AG04449 (cell line): Measurements from ENCODE around the gene TRPM7.

Experiments
- CTCF ChIA-PET: fragments of 350-600 bp; formaldehyde crosslinking; extraction: SDS; loops from one replicate; lab custom pipeline; 2021; ENCODE audit warnings: antibody characterized with exemption; lab: Yijun Ruan, JAX
- POLR2A ChIA-PET: fragments of 400-600, 350-600 bp; formaldehyde crosslinking; extraction: SDS; loops from one replicate; lab custom pipeline; 2020; ENCODE audit warnings: antibody characterized with exemption, inconsistent platforms; lab: Yijun Ruan, JAX
- DNase-seq: peaks from one replicate; pipeline ENCODE4 v3.0.0-alpha.2; 2010; ENCODE audit warnings: low read depth, low spot score
- H3K4me3 ChIP-seq: 2 replicates; pipeline ENCODE4 v1.5.1; 2011; ENCODE audit warnings: low read depth, mild to moderate bottlenecking, control low read depth, low read length
- TF ChIP-seq, protein P1 (sequence below): IDR thresholded peaks from one replicate; pipeline ENCODE4 v1.5.1; 2011; ENCODE audit warnings: mild to moderate bottlenecking, moderate library complexity, low read length, control low read depth, inconsistent platforms; ENCODE audit not compliant: insufficient read depth; ENCODE audit errors: missing control alignments

TRPM7 gene

DNA sequence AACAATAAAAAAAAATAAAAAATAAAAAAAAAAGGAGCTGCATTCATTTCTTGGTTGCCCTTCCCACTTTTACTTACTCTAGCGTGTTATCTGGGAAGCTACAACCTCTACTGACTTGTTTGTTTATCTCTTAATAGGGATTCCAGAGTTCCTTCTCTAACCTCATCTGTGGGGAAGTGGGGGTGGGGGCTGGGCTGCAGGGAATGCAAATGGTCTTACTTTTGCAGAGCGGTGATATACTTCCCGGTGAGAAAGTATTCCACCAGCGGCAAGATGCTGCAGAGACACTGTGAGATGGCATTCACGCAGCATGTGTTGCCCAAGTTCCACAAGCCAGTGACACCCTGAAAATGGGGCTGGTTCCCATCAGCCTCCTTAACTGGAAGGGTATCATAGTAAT is 142.2 kb downstream of the TRPM7 start:
- H3K4me3 ChIP-seq = no peak overlapping the region
- DNase-seq = no peak
- TF ChIP-seq, protein P1, sequence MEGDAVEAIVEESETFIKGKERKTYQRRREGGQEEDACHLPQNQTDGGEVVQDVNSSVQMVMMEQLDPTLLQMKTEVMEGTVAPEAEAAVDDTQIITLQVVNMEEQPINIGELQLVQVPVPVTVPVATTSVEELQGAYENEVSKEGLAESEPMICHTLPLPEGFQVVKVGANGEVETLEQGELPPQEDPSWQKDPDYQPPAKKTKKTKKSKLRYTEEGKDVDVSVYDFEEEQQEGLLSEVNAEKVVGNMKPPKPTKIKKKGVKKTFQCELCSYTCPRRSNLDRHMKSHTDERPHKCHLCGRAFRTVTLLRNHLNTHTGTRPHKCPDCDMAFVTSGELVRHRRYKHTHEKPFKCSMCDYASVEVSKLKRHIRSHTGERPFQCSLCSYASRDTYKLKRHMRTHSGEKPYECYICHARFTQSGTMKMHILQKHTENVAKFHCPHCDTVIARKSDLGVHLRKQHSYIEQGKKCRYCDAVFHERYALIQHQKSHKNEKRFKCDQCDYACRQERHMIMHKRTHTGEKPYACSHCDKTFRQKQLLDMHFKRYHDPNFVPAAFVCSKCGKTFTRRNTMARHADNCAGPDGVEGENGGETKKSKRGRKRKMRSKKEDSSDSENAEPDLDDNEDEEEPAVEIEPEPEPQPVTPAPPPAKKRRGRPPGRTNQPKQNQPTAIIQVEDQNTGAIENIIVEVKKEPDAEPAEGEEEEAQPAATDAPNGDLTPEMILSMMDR = no peak
- ChIA-PET CTCF (interaction anchor here (1.2 kb wide), 1 partner anchor 14 kb away, joined by 4 read pairs; no protein-coding TSS in a partner anchor), POLR2A (no interaction called here)

DNA sequence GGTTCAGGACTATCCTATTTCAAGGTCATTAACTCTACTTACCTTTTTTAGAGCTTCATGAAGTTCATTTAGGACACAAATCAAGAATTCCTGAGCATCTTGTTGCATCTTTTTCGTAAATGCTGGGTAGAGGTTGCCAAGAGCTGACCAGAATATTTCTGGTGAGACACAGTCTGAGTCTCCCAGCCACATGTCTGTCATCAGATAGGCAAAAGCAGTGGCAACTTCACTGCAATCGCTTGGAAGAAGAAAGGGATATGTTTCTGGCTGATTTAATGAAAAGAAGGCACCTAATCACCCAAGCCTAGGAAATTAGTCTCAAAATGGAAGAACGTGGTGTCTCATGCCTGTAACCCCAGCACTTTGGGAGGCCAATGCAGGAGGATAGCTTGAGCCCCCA is 143.0 kb downstream of the TRPM7 start:
- TF ChIP-seq, protein P1 = no peak
- H3K4me3 ChIP-seq = no peak overlapping the region
- ChIA-PET POLR2A (interaction anchor here (1.2 kb wide), 1 partner anchor 119 kb away, joined by 3 read pairs; the partner anchor contains the start of gene USP8), CTCF (interaction anchor here (1.2 kb wide), 1 partner anchor 15 kb away, joined by 4 read pairs; no protein-coding TSS in a partner anchor)
- no peak for DNase-seq

DNA sequence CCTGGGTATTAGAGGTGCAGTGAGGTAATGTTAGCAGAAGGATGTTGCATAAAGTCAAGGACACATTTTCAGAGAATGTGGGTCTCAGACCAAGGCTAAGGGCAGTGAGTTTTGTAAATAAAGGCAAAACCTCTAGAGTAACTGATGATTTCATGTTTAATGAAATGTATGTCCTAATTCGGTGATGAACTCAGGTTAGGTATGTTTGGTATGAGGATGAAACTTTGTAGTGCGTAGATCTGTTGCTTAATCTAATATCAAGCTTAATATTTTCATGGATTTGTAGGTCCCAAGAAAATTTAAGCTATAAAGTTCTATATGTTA is 143.7 kb downstream of the TRPM7 start:
- peak; percentile 21 for DNase-seq
- no peak overlapping the region for H3K4me3 ChIP-seq
- CTCF ChIA-PET = interaction anchor here (0.6 to 1.0 kb wide), 3 partner anchors 80 to 187 kb away, joined by 3 read pairs; partner anchors contain the start of gene GABPB1
- TF ChIP-seq, protein P1 = no peak
- POLR2A ChIA-PET = interaction anchor here (0.6 to 1.2 kb wide), 2 partner anchors 110 to 118 kb away, joined by 3 read pairs; partner anchors contain the start of gene USP8

DNA sequence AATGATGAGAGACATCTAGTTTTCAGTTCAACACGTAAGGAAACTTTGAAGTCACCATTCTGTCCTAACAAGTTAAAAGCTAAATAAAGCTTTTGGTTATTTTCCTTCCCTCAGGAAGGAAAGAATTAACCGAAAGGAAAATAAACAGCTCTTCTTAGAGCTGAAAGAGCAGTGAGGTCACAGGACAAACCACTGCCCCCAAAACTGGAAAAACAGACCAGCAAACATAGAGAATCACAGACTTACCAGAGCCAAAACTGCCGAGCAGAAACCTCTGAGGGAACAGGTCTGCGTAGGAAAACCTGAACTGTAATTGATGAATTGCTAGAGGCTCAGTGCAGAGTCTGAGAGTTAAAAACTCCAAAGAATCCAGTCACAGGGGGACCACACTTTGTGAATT is 154.8 kb downstream of the TRPM7 start:
- ChIA-PET CTCF (no interaction called here), POLR2A (no interaction called here)
- DNase-seq = no peak
- TF ChIP-seq, protein P1 = no peak
- no peak overlapping the region for H3K4me3 ChIP-seq

DNA sequence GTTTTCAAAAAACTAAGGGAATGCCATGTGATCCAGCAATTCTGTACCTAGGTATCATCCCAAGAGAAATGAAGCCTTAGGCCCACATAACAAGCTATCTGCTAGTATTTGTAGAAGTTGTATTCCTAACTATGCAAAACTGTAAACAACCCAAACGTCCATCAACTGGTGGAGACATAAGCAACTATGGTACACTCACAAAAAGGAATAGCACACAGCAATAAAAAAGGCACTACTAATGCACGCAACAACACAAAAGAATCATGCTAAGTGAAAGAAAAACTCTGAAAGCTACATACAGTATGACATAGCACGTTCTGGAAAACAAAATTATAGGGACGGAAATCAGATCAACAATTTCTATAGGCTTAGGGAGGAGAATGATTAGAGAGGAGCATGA is 155.4 kb downstream of the TRPM7 start:
- TF ChIP-seq, protein P1 = no peak
- H3K4me3 ChIP-seq = no peak overlapping the region
- POLR2A ChIA-PET = no interaction called here
- CTCF ChIA-PET = no interaction called here
- no peak for DNase-seq

DNA sequence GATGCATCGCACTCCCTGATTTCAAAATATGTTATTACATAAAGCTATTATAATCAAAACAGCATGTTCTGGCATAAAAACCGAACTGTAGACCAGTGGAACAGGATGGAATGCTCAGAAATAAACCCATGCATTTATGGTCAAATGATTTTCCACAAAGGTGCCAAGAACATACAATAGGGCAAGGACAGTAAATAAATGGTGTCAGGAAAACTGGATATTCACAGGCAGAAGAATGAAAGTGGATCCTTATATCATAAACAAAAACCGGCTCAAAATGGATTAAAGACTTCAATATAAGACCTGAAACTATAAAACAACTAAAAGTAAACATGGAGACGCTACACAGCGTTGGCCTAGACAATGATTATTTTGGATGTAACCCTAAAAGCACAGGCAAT is 162.7 kb downstream of the TRPM7 start:
- POLR2A ChIA-PET = no interaction called here
- CTCF ChIA-PET = interaction anchor here (1.1 kb wide), 1 partner anchor 12 kb away, joined by 5 read pairs; no protein-coding TSS in a partner anchor
- no peak for DNase-seq
- TF ChIP-seq, protein P1 = no peak
- H3K4me3 ChIP-seq = no peak overlapping the region
